RWPE1 (cell line): ENCODE measurements around the gene MYMK.

Source experiments
- CTCF ChIA-PET: fragments of 350-600 bp; sonication (Branson Sonifier 250); formaldehyde crosslinking; extraction: SDS; loops from one replicate; lab custom pipeline; 2021; lab: Yijun Ruan, JAX
- POLR2A ChIA-PET: fragments of 400-600 bp; formaldehyde crosslinking; extraction: SDS; loops from one replicate; lab custom pipeline; 2020; ENCODE audit warnings: antibody characterized with exemption; ENCODE audit not compliant: low non-redundant PET; lab: Yijun Ruan, JAX
- DNase-seq: peaks from one replicate; pipeline ENCODE4 v3.0.0; 2012; ENCODE audit warnings: low spot score
- H3K27ac ChIP-seq: fragments of 450-650 bp; 2 replicates; pipeline ENCODE4 v1.5.1; 2017
- CTCF ChIP-seq: fragments of 450-650 bp; conservative IDR thresholded peaks from 2 replicates; pipeline ENCODE4 v1.5.1; 2017; ENCODE audit warnings: low read depth, mild to moderate bottlenecking

MYMK gene

GRCh38 chr9:133551446-133551845 lies 26.7 kb upstream of the MYMK start:
- no peak for DNase-seq
- CTCF ChIA-PET = interaction anchor here (0.6 to 1.4 kb wide), 2 partner anchors 191 to 470 kb away, joined by 3 to 6 read pairs; no protein-coding TSS in a partner anchor

GRCh38 chr9:133547116-133547515 lies 22.4 kb upstream of the MYMK start:
- DNase-seq = no peak
- ChIA-PET POLR2A (no interaction called here), CTCF (no interaction called here)

More at GRCh38 chr9:133551446-133551845, 26.7 kb upstream of the MYMK start:
- H3K27ac ChIP-seq = no peak overlapping the region
- POLR2A ChIA-PET = no interaction called here
- no peak for TF ChIP-seq CTCF

GRCh38 chr9:133546287-133546680 lies 21.5 kb upstream of the MYMK start:
- no peak for DNase-seq
- H3K27ac ChIP-seq = no peak overlapping the region
- TF ChIP-seq CTCF = no peak
- CTCF ChIA-PET = no interaction called here
- POLR2A ChIA-PET = no interaction called here

More at GRCh38 chr9:133547116-133547515, 22.4 kb upstream of the MYMK start:
- no peak for TF ChIP-seq CTCF
- H3K27ac ChIP-seq = no peak overlapping the region

- CTCF ChIA-PET = interaction anchor here (0.6 to 0.7 kb wide), 2 partner anchors 9 to 1331 kb away, joined by 3 to 6 read pairs; no protein-coding TSS in a partner anchor
- no peak for TF ChIP-seq CTCF
- H3K27ac ChIP-seq = no peak overlapping the region
- no peak for DNase-seq
- POLR2A ChIA-PET = no interaction called here
Measured at GRCh38 chr9:133545494-133546286, 20.9 kb upstream of the MYMK start.

GRCh38 chr9:133543772-133544467 lies 19.2 kb upstream of the MYMK start:
- no peak for DNase-seq
- no peak for TF ChIP-seq CTCF
- ChIA-PET POLR2A (no interaction called here), CTCF (interaction anchor here (0.6 to 2.2 kb wide), 4 partner anchors 46 to 576 kb away, joined by 3 to 9 read pairs (median 5); no protein-coding TSS in a partner anchor)
- no peak overlapping the region for H3K27ac ChIP-seq

- POLR2A ChIA-PET = no interaction called here
- no peak overlapping the region for H3K27ac ChIP-seq
- DNase-seq = no peak
- CTCF ChIA-PET = interaction anchor here (0.8 to 2.2 kb wide), 2 partner anchors 8 to 201 kb away, joined by 3 to 9 read pairs; no protein-coding TSS in a partner anchor
- TF ChIP-seq CTCF = no peak
Measured at GRCh38 chr9:133542002-133542401, 17.2 kb upstream of the MYMK start.
